Nephron (organoid): ENCODE data around the gene GRIA4.
"Not testable (repeated sequence)": the region's sequence is repeated elsewhere in the genome, so short reads cannot be mapped to it uniquely, and the experiment has no call there.

ENCODE experiments used
- H3K27ac Mint-ChIP-seq, 3 experiments: 2 replicates each; pipeline ENCODE4 v1.8.0; 2020; ENCODE audit warnings: mixed read lengths in 3 of 3, mild to moderate bottlenecking in 2 of 3, moderate library complexity in 1 of 3
- H3K27me3 Mint-ChIP-seq: 2 replicates; pipeline ENCODE4 v1.8.0; 2021; ENCODE audit warnings: low read depth, mild to moderate bottlenecking, moderate library complexity, mixed read lengths
- H3K36me3 Mint-ChIP-seq: 2 replicates; pipeline ENCODE4 v1.8.0; 2020; ENCODE audit warnings: low read depth, mixed read lengths
- H3K4me1 Mint-ChIP-seq: 2 replicates; pipeline ENCODE4 v1.8.0; 2020; ENCODE audit warnings: mixed read lengths
- H3K4me3 Mint-ChIP-seq, 3 experiments: 2 replicates each; pipeline ENCODE4 v1.8.0; 2020; ENCODE audit warnings: mild to moderate bottlenecking in 3 of 3, mixed read lengths in 3 of 3, moderate library complexity in 2 of 3
- H3K9me3 Mint-ChIP-seq: 2 replicates; pipeline ENCODE4 v1.8.0; 2020; ENCODE audit warnings: mixed read lengths
- TF ChIP-seq, protein P1 (sequence below), 3 experiments: fragments of 200-600 bp; sonication (generic); IDR thresholded peaks; one replicate each; pipeline ENCODE4 v1.5.0; 2021; ENCODE audit warnings: antibody characterized with exemption in 3 of 3; ENCODE audit not compliant: unreplicated experiment in 3 of 3

The GRIA4 gene

DNA sequence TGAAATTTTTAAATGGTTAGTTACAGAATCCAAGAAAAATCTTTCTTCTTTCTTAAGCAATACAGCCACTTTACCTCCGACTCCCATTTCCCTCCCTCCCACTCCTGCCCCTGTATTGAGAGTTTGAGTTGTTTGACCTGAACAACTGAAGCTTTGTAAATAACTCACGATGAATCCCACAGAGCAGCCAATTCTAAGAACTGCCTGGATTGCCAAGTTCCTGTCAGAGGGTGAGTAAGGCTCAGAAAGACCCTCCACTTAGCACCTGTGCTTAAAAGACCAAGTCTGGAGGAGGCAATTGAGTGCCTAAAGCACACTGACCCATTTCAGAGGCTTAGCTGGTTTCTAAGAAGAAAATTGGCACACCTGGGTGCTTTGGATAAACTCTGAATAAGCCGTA, 253.7 kb downstream of the GRIA4 start:
- H3K9me3 Mint-ChIP-seq, result no peaks in the 10 kb centered on the region
- H3K4me3 Mint-ChIP-seq, result no peak overlapping the region
- H3K36me3 Mint-ChIP-seq, result no peaks in the 10 kb centered on the region
- H3K27ac Mint-ChIP-seq, result no peak overlapping the region
- TF ChIP-seq, protein P1, sequence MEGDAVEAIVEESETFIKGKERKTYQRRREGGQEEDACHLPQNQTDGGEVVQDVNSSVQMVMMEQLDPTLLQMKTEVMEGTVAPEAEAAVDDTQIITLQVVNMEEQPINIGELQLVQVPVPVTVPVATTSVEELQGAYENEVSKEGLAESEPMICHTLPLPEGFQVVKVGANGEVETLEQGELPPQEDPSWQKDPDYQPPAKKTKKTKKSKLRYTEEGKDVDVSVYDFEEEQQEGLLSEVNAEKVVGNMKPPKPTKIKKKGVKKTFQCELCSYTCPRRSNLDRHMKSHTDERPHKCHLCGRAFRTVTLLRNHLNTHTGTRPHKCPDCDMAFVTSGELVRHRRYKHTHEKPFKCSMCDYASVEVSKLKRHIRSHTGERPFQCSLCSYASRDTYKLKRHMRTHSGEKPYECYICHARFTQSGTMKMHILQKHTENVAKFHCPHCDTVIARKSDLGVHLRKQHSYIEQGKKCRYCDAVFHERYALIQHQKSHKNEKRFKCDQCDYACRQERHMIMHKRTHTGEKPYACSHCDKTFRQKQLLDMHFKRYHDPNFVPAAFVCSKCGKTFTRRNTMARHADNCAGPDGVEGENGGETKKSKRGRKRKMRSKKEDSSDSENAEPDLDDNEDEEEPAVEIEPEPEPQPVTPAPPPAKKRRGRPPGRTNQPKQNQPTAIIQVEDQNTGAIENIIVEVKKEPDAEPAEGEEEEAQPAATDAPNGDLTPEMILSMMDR (IDR thresholded peaks at IDR 0.05; ENCODE audit: unreplicated experiment in 3 of 3), result no peak
- H3K27me3 Mint-ChIP-seq, result peaks cover 9% of the 10 kb centered on the region
- peaks cover 15% of the 10 kb centered on the region for H3K4me1 Mint-ChIP-seq

DNA sequence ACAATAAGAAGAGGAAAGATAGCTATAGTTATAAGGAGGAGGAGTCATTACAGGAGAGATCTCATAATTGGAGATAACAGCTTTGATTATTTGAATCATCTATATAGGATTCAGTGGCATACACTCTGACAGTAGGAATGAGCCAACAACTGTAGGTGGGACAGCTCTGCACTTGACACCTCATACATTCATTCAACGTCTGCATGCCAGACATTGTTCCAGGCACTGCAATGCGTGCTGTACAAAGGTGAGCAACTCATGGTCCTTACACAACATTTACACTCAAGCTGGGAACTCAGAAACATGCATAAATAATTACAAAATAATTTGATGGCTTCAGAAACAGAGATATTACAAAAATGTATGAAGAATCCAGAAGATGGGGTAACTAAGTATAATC, 257.9 kb downstream of the GRIA4 start:
- no peaks in the 10 kb centered on the region for H3K36me3 Mint-ChIP-seq

DNA sequence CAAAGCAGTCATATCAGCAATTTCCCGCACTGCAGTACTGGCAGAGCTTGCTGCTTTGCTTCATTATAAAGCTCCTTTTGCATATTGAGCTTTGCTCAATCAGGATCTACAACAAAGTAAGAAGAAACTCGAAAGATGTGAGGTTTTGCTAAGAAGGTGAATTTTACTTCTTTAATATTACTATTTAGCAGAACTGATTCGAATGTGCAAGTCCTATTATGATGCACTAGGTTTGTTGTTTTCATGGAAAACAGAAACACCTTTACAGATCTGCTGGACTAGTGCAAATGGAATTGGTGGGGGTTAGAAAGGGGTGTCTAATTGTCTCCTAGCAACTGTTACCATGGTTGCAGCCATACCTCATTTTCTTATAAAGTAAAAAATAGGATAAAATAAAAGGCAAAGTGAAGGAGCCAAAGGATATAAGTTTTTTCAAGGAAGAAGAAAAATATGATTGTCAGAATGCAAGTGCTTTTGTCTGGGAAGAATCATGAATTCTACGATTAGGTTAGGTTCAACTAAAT, 259.0 kb downstream of the GRIA4 start:
- H3K9me3 Mint-ChIP-seq, result peaks cover under 1% of the 10 kb centered on the region
- TF ChIP-seq, protein P1 (IDR thresholded peaks at IDR 0.05; ENCODE audit: unreplicated experiment in 3 of 3), result no peak
- peaks cover 4% of the 10 kb centered on the region for H3K27me3 Mint-ChIP-seq
- H3K4me3 Mint-ChIP-seq, result no peak overlapping the region
- no peaks in the 10 kb centered on the region for H3K36me3 Mint-ChIP-seq
- no peaks in the 10 kb centered on the region for H3K4me1 Mint-ChIP-seq
- no peak overlapping the region for H3K27ac Mint-ChIP-seq

More for the DNA sequence above, 257.9 kb downstream of the GRIA4 start:
- peaks cover 4% of the 10 kb centered on the region for H3K27me3 Mint-ChIP-seq
- H3K4me1 Mint-ChIP-seq, result peaks cover 3% of the 10 kb centered on the region
- H3K4me3 Mint-ChIP-seq, result no peak overlapping the region
- TF ChIP-seq, protein P1 (IDR thresholded peaks at IDR 0.05; ENCODE audit: unreplicated experiment in 3 of 3), result no peak
- H3K9me3 Mint-ChIP-seq, result no peaks in the 10 kb centered on the region
- H3K27ac Mint-ChIP-seq, result no peak overlapping the region

DNA sequence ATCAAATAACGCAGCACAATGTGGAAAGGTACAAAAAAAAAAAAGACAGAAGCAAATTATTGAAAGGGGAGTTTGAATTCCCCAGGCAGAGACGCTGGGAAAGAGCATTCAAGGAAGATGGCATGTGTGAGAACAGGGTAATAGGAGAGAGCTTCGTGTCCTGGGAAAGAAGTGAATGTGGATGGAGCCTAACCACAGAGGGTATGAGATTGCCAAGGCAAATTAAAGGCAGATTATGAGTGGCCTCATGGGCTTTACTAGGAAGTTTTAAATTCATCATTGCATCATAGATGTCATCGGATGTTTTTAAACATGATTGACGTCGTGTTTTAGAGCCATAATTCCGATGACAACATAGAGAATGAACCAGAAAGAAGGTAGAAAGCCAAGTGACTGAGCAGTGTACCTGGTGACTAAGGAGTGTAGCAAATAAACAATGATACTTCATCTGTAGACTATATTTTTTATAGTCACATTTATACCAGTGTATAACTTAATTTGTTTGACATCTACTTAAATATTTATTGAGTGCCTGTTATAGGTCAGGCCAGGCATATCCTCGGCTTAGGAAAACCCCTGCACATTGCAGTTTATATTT, 260.7 kb downstream of the GRIA4 start:
- TF ChIP-seq, protein P1 (IDR thresholded peaks at IDR 0.05; ENCODE audit: unreplicated experiment in 3 of 3), result no peak
- peaks cover 4% of the 10 kb centered on the region for H3K27me3 Mint-ChIP-seq
- peaks cover 15% of the 10 kb centered on the region for H3K9me3 Mint-ChIP-seq
- H3K27ac Mint-ChIP-seq, result no peak overlapping the region
- no peaks in the 10 kb centered on the region for H3K36me3 Mint-ChIP-seq
- no peaks in the 10 kb centered on the region for H3K4me1 Mint-ChIP-seq
- no peak overlapping the region for H3K4me3 Mint-ChIP-seq

DNA sequence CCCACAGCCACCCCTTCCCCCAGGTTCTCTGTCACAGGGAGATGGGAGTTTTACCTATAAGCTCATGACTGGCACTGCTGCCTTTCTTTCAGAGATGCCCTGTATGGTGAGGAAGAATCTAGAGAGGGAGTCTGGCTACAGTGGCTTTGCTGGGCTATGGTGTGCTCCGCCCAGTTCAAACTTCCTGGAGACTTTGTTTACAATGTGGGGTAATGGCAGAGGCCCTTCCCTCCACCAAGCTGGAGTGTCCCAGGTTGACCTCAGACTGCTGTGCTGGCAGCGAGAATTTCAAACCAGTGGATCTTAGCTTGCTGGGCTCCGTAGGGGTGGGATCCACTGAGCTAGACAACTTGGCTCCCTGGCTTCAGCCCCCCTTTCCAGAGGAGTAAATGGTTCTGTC, 268.6 kb downstream of the GRIA4 start:
- Mint-ChIP-seq H3K27ac (no peak overlapping the region), H3K27me3 (no peaks in the 10 kb centered on the region), H3K4me1 (no peaks in the 10 kb centered on the region), H3K9me3 (peaks cover 25% of the 10 kb centered on the region), H3K4me3 (no peak overlapping the region), H3K36me3 (no peaks in the 10 kb centered on the region)
- TF ChIP-seq, protein P1 (IDR thresholded peaks at IDR 0.05; ENCODE audit: unreplicated experiment in 3 of 3), result no peak

DNA sequence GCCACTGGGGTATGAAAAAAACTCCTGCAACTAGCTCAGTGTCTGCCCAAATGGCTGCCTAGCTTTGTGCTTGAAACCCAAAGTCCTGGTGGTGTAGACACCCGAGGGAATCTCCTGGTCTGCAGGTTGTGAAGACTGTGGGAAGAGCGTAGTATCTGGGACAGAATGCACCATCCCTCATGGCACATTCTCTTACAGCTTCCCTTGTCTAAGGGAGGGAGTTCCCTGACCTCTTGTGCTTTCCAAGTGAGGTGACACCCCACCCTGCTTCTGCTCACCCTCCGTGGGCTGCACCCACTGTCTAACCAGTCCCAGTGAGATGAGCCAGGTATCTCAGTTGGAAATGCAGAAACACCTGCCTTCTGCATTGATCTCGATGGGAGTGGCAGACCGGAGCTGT, 269.1 kb downstream of the GRIA4 start:
- not testable (repeated sequence) for H3K4me1 Mint-ChIP-seq, H3K27me3 Mint-ChIP-seq, H3K27ac Mint-ChIP-seq, H3K4me3 Mint-ChIP-seq, H3K36me3 Mint-ChIP-seq
- H3K9me3 Mint-ChIP-seq, result peaks cover 24% of the 10 kb centered on the region
